ENCODE data around the gene MEI1.

Gene MEI1

DNA sequence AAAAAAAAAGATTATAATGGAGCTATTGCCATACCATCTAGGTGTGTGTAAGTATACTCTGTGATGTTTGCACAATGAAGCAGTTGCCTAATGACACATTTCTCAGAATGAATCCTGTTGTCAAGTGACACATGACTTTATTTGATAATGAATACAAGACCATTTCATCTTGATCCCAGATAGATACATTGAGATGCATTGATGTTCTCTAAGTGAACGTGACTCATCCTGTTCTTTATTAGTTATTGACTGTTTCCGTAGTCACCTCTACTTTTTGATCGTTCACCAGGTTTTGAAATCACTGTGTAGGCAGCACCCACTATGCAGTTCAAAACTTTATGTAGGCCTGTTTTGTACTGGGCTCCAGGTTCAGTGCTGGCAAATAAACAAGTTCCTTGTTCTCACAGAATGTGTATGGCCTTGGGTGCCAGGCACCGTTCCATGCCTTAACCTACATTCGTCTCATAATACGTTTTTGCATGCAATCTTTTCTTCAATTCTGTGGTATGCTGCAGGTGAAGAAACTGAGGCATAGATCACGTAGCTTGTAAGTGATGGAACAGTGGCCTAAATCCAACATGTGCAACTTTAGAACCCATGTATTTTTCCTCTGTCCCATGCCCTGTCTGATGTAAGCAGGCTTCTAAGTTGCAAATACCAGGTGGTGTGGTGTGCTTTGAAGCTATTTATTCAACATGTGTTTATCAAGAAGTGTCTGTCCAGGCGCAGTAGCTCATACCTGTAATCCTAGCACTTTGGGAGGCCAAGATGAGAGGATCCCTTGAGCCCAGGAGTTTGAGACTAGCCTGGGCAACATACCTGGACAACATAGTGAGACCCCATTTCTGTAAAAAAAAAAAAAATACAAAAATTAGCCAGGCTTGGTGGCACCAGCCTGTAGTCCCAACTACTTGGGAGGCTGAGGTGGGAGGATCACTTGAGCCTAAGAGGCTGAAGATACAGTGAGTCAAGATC lies 144.0 kb downstream of the MEI1 start:
- DNase-seq (ENCODE audit: low read depth), result no peak

DNA sequence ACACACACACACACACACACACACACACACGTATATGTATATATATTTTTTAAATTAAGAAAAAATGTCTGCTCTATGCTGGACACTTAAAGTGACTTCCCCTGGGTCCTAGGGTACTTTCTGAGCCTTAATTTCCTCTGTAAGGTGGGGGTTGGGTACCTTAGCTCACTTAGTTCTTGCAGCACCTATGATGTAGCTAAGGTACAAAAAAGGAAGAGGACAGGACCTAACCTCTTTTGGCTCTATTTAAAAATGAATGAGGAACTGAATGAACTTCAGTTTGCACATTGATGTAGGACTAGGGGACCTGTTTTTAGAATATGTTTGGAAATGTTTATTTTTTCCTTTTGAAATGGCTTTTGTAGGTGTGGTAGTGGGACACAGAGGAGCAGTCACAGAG lies 144.7 kb downstream of the MEI1 start:
- no peak for DNase-seq (ENCODE audit: low read depth)

DNA sequence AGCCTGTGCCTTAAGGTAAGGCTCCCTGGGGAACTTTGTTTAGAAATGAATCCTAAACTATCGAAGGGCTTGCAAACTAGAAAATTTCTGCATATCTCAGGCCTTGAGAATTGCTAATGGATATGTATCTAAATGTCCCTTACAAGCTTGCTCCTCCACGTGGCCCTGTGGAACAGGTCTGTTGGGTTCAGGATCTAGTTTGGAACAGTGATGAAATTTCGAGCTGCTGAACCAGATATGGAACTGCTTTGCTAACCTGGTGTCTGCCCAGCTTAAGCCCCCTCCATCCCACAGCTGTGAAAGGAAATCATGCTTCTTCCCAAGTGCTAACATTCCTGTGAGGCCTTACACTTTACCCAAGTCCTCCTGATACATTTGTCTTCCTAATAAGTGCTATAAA lies 145.2 kb downstream of the MEI1 start:
- no peak for DNase-seq (ENCODE audit: low read depth)

DNA sequence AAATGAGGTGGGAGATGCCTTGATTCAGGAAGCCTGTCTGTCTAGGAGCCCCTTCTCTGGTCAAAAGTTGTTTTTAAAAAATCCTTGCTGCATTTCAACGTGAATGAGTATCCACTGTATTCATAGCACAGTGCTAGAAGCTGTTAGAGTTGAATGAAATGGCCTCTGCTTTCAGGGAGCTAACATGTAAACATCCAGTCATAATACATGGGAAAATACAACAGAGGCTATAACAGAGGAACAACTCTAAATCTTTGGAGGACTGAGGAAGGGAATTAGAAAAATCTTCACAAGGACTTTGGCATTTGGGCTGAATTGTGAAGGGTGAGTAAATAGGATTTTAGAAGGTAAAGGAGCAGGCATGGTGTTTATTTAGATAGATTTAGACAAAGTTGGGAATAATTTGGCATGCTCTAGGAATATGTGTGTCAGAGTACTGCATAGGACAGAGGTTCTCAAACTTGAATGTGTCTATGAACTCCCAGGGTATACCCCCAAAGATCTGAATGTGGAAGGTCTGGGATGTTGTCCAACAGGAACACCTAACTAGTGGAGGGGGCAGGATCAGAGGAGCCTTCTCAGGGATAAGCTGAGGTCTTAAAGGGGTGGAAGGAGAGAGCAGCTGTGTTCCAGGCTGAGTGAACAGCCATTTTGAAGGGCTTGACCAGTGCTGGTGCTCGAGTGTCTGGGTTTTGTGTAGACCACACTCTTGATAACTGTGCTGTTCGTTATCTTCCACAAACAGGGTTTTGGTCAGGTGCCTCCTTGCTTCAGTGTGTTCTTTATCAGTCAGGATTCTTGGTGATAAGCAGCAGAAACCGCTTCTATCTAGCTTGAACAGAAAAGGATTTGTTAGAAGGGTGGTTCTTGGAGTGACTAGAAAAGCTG lies 146.3 kb downstream of the MEI1 start:
- DNase-seq (ENCODE audit: low read depth), result no peak

DNA sequence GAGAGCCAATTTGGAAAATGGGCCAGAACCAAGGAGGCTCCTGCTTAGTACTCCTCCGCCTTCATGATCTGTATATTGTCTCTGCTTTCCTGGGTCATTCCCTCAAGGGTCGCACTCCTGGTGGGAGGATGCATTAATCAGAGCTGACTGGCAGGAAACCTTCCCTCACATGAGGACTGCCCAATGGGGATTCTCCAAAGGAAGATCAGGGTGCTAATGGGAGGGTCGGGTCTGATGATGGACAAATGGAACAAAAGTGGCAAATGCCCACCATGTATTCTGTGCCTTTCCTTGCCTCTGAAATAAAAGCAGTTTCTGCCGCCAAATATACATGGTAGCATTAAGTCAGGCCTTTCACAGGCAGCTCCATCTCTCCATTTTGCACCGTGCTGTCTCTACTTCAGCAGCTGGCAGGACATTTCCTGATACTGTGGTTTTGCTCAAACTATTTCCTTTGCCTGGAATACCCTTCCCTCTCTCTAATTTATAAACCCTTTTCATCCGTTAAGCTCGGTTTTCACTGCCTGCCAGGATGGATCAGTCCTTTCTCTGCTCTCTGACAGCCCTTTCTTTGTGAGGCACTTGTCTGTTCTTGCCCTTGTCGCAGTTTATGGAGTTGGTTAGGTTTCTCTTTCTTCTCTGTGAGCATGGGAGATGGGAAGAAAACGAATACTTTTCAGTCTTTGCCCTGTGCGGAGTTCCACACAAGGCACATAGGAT lies 147.1 kb downstream of the MEI1 start:
- DNase-seq (ENCODE audit: low read depth), result no peak

DNA sequence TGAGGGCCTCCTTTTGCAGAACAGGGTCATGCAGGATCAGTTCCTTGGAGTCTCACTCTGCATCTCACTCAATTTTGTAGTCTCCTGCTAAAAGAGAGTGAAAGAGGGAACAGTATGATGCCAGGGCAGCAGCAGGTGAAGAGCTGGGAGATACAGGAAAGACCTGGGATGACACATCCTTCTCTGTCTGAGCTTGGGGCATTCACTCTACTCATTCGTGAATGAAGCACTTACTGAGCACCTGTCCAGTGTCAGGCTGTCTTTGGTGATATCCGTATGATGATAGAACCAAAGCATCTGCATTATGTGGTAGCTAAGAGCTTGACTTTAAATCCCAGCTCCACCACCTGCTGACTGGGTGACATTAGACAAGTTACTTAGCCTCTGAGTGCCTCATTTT lies 148.0 kb downstream of the MEI1 start:
- DNase-seq (ENCODE audit: low read depth), result no peak

DNA sequence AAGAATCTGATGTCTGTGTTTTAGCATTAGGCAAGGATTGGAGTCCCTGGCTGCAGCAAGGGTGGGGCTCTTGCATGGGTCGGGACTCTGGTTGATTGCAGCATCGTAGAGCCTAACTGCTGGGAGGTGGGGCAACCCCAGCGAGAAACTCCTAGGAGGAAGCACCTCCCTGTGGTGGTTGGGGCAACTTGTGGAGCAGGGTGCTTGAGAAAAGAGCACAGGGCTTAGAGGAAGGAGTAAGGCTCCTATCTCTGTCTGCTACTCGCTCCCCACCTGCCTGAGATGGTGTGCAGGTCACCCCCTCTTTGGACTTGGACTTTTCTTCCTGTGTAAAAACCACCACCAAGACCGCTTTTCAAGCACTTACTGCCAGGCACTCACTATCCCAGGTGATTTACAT lies 149.2 kb downstream of the MEI1 start:
- DNase-seq (ENCODE audit: low read depth), result no peak
